Measurements from ENCODE around the gene CFAP299. TPM values are rescaled to one million over a fixed set of nuclear protein-coding genes. Genes with fewer than 3 reads are reported as not detected.

The CFAP299 gene
- total and polyA plus RNA-seq, 2 of the 8 experiments (the other 6 are each of a cell fraction or from before 2014, with no cell fraction given), result not detected

DNA sequence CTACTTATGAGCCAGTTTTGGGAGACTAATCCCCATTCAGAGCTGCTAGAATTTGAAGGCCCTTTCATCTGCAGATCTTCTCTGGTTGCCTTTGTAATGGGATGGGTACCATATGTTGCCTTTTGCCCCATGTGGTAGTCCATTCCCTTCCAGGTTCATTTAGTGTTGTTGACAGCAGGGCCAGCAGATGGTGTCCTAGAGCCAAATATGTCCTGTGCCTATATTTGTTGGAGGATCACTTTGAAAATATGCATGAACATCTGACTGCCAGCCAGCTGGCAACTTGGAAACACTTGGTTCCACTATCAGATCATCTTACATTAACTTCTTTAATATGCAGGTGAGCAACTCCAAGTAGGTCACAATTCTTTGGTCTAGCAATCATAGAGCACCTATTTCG, 30.4 kb downstream of the CFAP299 start:
- H3K4ac ChIP-seq (replicated peaks; ENCODE audit: insufficient read length, low read depth, low read length), result no peak overlapping the region
- 89% methylated on average over 1 of the region's 1 CpG; no CpG with 5 or more reads in 1 of the 2 experiments for WGBS, 2 experiments (ENCODE audit: extremely low coverage in 1 of 2, insufficient coverage in 1 of 2, insufficient read length in 1 of 2, insufficient replicate concordance in 2 of 2, low coverage in 1 of 2, low lambda C conversion rate in 2 of 2, missing lambda C conversion rate in 1 of 2)
- H2AFZ ChIP-seq (ENCODE audit: low read length), result no peak overlapping the region
- no peak overlapping the region for H4K5ac ChIP-seq (ENCODE audit: insufficient read length, low read depth, low read length)
- no peak overlapping the region for H3K14ac ChIP-seq (ENCODE audit: insufficient read length)
- no peak overlapping the region for H3K23ac ChIP-seq (ENCODE audit: insufficient read length)
- no peak overlapping the region for H2BK15ac ChIP-seq (ENCODE audit: low read length)
- no peak overlapping the region for H3K27ac ChIP-seq (ENCODE audit: low read depth, low read length)
- H3K18ac ChIP-seq (ENCODE audit: extremely low read depth, low read length), result no peak overlapping the region
- H3K4me1 ChIP-seq (replicated peaks in 1 of 4; ENCODE audit: control insufficient read depth in 3 of 4, insufficient read depth in 4 of 4, low read length in 3 of 4), result peaks cover 0 to 1% (median 0%) of the 10 kb centered on the region in 4 experiments; a peak in 2 of 7 replicates
- H3K27me3 ChIP-seq (replicated peaks in 1 of 4; ENCODE audit: control insufficient read depth in 3 of 4, extremely low read depth in 1 of 4, insufficient read depth in 3 of 4, low read length in 3 of 4), result no peaks in the 10 kb centered on the region
- H4K20me1 ChIP-seq (replicated peaks in 1 of 2; ENCODE audit: control insufficient read depth in 1 of 2, insufficient read depth in 2 of 2, low read length in 2 of 2), result no peaks in the 10 kb centered on the region
- H3K79me2 ChIP-seq (ENCODE audit: control insufficient read depth in 1 of 2, insufficient read depth in 2 of 2, low read length in 2 of 2), result no peaks in the 10 kb centered on the region
- ChIA-PET CTCF (ENCODE audit: partially characterized antibody) (interaction anchor here (0.6 to 5.2 kb wide), 34 partner anchors 9 to 1210 kb away, joined by 3 to 73 read pairs (median 3); partner anchors contain the start of gene BMP3), POLR2A (ENCODE audit: partially characterized antibody) (no interaction called here)
- DNase-seq (ENCODE audit: low read depth in 1 of 2, low spot score in 2 of 2), result peak in 1 of 2 experiments; percentile 60
- no peak overlapping the region for H3K4me2 ChIP-seq (ENCODE audit: insufficient read depth in 1 of 2, low read depth in 2 of 2, low read length in 2 of 2)
- H2BK20ac ChIP-seq (ENCODE audit: low read length), result no peak overlapping the region
- H2BK12ac ChIP-seq (ENCODE audit: low read depth, low read length), result no peak overlapping the region
- H3K23me2 ChIP-seq (ENCODE audit: low read depth, low read length), result no peaks in the 10 kb centered on the region; the same call in 1 of the 2 replicates
- FAIRE-seq, result peak; percentile 98
- no peak overlapping the region for H4K91ac ChIP-seq (replicated peaks; ENCODE audit: insufficient read length, low read length)
- H3K9ac ChIP-seq (replicated peaks in 1 of 4; ENCODE audit: extremely low read depth in 1 of 4, low read depth in 3 of 4, low read length in 3 of 4), result no peak overlapping the region
- H3K79me1 ChIP-seq (ENCODE audit: low read depth, low read length), result no peaks in the 10 kb centered on the region
- TF ChIP-seq NRF1 (IDR thresholded peaks at IDR 0.05; ENCODE audit: low read depth, low read length) (no peak), TBP (IDR thresholded peaks at IDR 0.05; ENCODE audit: low read depth, low read length) (no peak), TAF7 (optimal IDR thresholded peaks at IDR 0.05; ENCODE audit: borderline replicate concordance, low read depth, low read length) (no peak), TCF12 (IDR thresholded peaks at IDR 0.05; ENCODE audit: low read depth, low read length) (0 out of 2 replicates have a peak, but pooled peaks have one; percentile 42), RAD21 (IDR thresholded peaks at IDR 0.05 in 1 of 2, conservative IDR thresholded peaks at IDR 0.05 in 1 of 2; ENCODE audit: low read depth in 2 of 2, low read length in 2 of 2) (peak; percentile 89 to 94), YY1 (IDR thresholded peaks at IDR 0.05; ENCODE audit: low read depth, low read length) (0 out of 2 replicates have a peak, but pooled peaks have one; percentile 46), SAP30 (IDR thresholded peaks at IDR 0.05; ENCODE audit: insufficient read depth, insufficient replicate concordance, low read length) (no peak)
- TF ChIP-seq, protein P1, sequence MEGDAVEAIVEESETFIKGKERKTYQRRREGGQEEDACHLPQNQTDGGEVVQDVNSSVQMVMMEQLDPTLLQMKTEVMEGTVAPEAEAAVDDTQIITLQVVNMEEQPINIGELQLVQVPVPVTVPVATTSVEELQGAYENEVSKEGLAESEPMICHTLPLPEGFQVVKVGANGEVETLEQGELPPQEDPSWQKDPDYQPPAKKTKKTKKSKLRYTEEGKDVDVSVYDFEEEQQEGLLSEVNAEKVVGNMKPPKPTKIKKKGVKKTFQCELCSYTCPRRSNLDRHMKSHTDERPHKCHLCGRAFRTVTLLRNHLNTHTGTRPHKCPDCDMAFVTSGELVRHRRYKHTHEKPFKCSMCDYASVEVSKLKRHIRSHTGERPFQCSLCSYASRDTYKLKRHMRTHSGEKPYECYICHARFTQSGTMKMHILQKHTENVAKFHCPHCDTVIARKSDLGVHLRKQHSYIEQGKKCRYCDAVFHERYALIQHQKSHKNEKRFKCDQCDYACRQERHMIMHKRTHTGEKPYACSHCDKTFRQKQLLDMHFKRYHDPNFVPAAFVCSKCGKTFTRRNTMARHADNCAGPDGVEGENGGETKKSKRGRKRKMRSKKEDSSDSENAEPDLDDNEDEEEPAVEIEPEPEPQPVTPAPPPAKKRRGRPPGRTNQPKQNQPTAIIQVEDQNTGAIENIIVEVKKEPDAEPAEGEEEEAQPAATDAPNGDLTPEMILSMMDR (IDR thresholded peaks at IDR 0.05; ENCODE audit: control extremely low read depth in 1 of 3, insufficient read depth in 1 of 3, low read depth in 1 of 3, low read length in 3 of 3), result peak; percentile 23 to 87 (median 70)
- H2AK5ac ChIP-seq (ENCODE audit: low read depth, low read length), result no peak overlapping the region
- no peak overlapping the region for H3K56ac ChIP-seq (replicated peaks; ENCODE audit: insufficient read length, low read depth, low read length)
- H2BK5ac ChIP-seq (ENCODE audit: low read depth, low read length), result no peak overlapping the region
- H2BK120ac ChIP-seq (replicated peaks; ENCODE audit: low read depth, low read length), result no peak overlapping the region
- H3K4me3 ChIP-seq (ENCODE audit: extremely low read depth in 1 of 4, insufficient read depth in 2 of 4, low read depth in 3 of 4, low read length in 4 of 4), result no peak overlapping the region
- no peak overlapping the region for H4K8ac ChIP-seq (ENCODE audit: extremely low read depth, insufficient read depth, low read length)
- peaks cover 0 to 3% (median 0%) of the 10 kb centered on the region in 4 experiments; a peak in 1 of 8 replicates for H3K36me3 ChIP-seq (ENCODE audit: control insufficient read depth in 2 of 4, insufficient read depth in 4 of 4, low read length in 3 of 4)
- H3K9me3 ChIP-seq (ENCODE audit: insufficient read depth in 2 of 2, low read depth in 1 of 2, low read length in 1 of 2), result peaks cover 10 to 15% of the 10 kb centered on the region in 2 experiments
